HG03378 (cell line): ENCODE data around the gene RAPGEF4.

Experiments
- ATAC-seq: cut with Tn5 transposase; IDR thresholded peaks from one replicate; pipeline ENCODE4 v1.9.1; 2021; ENCODE audit warnings: mild to moderate bottlenecking, moderate library complexity; ENCODE audit not compliant: unreplicated experiment

RAPGEF4 gene

DNA sequence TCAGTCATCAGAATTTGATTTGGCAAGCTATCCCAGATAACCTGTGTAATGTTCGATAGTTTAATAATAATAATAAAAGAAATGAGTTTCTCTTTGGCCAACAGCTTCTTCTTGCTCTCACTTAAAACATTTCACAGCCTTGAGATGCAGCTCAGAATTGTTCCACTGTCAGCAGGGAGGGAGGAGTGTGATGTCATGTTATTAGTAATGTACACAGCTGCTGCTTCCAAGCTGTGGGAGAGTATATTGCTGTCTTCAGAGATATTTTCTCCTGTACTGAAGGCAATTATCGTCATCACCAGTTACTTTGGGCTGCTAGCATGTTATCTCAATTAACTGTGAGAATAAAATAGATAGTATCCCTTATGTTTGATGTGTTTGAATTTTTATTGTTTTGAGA, 193.1 kb downstream of the RAPGEF4 start:
- no peak for ATAC-seq

DNA sequence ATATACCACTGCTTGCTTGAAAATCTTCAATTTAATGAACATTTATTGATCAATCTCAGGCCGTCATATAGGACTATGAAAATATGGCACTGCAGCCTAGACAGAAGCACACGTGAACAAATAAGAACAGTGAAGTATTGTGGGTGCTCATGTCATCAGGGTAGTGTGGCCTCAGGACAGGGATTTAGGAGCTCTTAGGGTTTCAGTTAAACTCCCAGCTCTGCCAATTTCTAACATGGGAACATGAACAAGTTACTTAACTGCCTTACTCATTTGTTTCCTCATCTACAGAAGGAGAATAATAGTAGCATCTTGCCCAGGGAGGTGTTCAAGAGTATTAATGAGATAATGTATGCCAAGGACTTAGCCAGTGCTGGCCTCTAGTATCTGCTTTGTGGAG, 194.0 kb downstream of the RAPGEF4 start:
- ATAC-seq: no peak

DNA sequence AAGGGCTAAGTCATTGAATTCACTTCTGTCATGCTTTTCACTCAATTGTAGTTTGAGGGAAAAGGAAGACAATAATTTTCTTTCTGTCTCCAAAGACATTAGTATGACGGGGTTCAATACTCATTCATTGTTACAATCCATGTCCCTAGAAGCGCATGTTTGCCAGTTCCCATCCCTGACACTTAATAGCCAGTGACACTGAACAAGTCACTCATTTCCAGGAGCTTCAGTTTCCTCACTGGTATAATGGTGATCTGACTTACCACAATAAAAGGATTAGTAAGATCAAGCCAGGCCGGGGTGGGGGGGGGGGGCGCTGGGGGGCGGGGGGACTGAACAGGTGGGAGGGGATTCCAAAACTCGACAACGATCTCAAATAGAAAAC, 195.2 kb downstream of the RAPGEF4 start:
- no peak for ATAC-seq

DNA sequence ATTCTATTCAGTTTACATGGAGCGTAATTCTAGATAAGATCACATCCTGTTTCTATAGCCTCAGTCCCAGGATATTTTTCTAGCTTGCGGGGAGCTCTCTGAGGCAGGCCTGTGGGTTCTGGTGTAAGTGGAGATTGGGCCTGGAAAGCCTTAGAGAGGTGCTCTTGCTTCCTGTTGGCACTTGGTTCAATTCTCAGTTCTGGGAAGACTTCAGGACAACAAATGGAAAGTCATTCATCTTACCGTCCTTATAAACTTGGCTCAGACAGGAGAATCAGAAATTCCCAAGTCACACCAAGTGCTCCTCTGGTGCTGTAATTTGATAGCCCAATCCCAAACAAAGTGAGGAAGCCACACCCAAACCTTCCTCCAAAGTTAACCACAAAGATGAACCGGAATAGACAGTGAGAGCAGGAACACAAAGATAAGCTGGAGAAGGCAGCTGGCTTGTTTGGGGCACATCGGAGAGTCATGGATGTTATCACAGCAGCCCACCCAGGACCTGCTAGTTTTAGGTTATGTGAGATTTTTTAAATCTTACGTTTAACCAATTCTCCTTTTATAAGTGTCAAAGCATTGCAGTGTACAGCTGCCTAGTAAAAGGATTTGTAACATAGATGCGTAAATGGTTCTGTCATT, 195.7 kb downstream of the RAPGEF4 start:
- no peak for ATAC-seq

DNA sequence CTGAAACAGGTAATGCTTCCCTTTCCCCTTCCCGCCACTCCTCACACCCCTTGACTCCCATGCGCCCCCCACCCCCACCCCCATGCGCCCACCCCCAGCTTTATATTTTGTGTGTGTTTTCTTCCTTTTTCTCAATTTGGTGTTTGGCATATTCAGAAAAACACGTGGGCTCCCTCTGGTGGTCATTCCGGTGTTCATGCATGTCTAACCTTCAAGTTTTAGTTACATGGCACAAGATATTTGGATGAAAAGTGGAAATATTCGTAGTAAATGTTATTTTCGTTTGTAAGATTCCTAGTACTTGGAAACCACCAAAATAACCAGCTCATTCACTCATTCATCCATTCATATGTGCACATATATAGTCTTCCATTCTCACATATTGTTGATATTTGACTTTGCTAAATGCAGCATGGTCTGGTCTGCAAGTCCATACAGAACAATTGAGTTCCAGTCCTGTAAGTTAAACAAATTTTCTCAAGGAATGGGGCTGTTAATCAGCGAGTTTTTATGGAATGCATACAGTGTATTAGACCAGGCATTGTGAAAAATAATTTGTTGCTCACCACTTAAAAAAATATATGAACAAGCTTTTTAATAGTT, 196.4 kb downstream of the RAPGEF4 start:
- ATAC-seq: no peak

DNA sequence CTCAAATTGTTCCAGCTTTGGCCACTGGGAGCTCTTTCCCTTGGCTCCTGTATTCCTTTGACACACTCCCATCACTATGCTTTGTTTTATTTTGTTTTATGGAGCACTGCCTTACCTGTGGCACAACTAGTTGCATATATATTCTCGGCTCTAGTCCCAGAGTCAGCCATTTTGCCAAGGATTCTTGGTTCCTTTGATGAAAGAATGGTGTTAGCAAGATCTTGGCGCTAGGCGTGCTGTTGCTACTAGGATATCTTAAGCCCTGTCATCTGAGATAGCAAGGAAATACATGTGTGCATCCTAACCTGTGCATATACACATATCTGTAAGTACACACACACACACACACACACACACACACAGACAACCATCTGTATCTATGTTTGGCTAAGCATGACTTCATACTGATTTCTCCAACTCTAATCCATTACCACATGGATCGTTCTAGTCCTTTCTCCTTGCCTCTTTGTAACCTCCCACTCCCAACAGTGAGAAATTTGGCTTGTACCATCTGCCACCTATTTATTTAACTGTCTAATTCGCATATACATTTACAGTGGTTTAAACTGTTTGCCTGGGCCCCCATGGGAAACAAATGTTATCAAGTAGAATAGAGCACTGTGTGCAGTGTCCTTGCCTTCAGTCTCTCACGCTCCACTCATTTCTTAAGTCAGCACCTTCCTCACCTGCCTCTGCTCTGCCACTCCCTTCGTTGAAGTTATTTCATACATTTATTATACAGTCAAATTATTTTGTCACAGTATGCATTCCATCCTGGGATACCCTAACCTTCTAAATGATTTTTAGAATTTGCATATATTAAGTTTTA, 202.5 kb downstream of the RAPGEF4 start:
- ATAC-seq: no peak

DNA sequence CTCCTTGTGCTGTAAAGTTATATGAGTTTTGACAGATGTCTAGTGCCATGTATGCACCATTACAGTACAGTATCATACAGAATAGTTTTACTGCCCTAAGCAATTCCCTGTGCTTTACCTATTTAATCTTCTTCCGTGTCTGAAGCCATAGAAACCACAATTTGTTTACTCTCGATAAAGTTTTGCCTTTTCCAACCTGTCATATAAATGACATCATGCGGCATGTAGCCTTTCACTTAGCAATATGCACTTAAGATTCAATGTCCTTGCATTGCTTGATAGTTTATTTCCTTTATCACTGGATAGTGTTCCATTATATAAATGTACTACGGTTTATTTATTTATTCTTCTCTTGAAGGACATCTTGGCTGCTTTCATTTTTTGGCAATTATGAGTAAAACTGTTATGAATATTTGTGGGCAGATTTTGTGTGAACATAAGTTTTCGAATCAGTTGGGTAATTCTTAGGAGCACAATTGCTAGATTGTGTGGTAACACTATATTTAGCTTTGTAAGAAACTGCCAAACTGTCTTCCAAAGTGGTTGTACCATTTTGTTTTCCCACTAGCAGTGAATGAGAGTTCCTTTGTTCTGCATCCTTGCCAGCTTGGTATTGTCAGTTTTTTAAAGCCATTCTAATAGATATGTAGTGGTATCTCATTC, 203.2 kb downstream of the RAPGEF4 start:
- no peak for ATAC-seq

DNA sequence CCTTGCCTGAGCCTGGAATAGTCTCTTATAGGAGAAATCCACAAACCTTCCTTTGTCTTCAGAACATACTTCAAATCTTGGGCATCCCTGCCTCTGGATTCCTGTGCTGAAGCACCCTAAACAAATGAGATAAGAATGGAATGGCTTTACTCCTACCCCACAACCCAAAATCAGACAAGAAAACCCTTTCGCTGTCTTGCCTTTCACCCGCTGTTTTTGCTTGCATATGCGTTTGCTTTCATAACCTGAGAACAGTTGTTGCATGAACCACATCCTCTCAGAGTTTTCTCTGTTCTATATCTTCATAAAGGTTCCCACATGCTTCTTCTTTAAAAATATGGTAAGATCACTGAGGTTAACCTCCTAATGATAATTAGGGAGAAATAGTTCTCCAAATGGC, 207.9 kb downstream of the RAPGEF4 start:
- ATAC-seq: no peak

DNA sequence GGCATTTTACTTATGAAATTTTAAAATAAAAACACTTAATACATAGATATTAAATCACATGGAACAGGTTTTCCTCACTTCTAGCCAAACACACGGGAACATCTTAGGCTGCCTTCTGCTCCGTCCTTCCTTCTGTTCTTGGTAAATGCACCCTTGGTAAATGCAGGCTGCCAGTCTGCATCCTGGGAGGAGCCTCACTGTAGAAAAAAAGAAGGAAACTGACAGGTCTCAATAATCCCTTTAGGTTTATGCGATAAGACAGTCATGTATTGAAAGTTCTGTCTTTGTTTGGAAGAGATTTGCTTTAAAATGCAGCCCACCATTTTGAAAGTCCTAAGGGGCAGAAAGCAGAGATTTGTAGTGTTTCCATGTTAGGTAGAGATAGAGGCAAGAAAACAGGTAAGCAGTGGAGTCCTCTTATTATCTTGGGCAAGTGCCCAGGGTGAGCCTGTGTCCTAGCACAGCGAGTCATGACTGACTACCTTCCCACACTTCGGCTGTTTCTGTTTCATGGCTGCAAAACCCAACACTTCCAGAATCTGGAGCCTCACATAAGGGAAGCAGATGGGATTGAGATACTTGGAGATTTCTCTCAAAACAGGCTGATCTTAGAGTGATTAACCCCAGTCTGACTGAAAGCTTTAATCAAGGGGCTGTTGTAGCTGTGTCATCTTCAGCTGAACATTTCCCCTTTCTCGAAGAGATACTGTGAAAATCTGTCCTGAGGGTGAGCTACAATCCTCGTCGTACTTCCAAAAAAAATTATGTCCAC, 208.6 kb downstream of the RAPGEF4 start:
- ATAC-seq: no peak

DNA sequence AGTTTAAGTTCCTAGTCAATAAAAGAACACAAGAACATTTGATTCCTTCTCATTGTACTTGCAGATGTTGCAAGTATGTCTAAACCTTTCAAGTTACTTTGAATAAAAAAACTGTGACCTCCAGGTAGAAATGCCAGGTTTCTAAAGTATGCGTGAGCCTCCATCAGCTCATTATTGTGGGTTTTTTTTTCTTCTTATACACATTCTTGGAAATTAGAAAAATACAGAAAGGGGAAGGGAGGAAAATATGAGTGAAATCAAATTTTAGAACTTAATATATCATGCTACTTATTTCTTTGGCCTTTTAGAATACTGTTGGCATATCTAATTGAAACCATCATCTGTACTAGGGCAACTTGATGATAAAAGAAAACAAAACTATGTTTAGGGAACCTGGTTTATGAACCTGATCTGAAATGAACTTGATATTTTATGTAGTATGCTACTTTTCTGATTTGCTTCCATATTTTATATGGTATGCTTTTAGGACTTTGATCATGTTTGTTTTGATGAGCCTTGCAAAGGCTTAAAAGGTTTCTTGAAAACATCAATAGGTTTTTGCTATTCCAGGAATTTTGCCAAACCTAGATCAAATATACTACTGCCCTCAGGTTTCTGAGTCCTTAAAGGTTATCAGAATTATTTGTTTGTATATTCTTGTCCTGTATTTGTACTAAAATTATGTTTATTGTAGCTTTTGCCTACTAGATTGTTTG, 209.3 kb downstream of the RAPGEF4 start:
- ATAC-seq: no peak

DNA sequence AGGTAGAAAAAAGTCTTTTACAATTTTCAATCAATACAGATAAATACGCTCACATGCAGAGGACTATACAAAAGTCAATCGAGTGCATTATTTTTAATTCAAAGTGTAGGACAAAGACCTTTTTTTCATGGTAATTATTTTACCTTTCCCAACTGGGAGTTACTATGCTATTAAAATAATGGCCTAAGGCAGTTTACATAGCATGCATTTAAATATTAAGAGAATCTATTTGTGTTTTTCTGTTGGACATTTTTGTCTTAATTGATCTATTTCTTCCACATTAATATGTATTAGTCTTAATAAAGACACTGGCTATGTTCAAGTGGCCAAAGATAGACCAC, 209.8 kb downstream of the RAPGEF4 start:
- no peak for ATAC-seq

DNA sequence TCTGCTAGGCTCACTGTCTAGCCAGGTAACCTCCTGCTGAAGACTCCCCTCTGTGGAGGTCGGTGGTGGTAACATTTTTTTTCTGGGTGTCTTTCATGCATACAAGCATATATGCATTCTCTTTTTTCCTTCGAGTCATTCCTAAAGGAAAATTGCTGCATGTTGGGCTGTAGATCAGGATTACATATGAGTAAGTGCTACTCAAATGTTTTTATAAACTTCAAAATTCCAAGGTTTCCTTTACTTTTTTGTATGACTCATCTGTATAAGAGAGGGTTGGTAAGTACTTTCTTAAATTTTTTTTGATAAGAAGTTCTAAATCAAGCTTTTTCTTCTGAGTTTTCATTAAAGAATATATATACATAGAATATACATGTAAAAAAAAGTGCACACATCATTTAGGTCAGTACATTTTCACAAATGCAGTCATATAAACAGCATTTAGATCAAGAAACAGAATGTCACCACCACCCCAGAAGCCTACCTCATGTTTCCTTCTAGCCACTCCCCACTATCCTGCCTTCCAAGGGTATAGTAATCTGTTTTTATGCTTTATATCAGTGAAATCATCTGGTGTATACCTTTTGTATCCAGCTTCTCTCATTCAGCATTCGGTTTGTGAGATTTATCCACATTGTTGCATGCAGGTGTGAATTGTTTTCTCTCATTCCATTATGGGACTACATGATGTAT, 212.0 kb downstream of the RAPGEF4 start:
- no peak for ATAC-seq

DNA sequence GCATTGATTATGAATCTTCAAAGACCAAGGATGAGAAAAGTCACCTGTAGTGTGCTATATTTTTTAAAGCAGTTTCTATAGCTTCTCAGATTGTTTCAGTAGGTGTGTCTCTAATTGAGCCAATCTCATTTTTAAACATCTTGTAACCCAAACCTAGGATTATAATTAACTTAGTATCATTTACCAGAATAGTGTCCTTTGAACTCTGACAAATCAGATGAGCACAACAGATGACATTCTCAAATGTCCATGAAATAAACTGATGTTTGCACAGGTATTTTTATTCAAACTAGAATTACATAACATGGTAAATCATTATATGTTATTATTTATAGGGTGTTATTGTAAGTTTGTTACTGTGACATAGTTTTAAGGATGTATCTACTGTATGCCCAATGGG, 213.9 kb downstream of the RAPGEF4 start:
- no peak for ATAC-seq

DNA sequence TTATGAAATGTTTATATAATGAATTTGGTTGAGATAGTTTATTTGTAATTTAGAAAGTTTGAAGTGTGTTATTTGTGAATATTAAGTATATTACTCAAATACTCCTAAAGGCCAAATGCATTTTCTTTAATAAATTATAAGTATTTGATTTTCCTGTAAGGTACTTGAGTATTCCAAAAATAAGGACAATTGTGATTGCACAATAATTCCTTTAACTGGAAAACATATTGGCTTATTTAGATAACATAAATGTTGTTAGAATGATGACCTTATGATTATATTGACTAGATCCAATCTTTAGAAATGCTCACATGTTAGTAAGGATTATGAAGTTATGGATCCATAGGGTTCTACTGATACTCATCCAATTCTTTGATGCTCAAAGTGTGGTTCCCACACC, 214.9 kb downstream of the RAPGEF4 start:
- no peak for ATAC-seq

DNA sequence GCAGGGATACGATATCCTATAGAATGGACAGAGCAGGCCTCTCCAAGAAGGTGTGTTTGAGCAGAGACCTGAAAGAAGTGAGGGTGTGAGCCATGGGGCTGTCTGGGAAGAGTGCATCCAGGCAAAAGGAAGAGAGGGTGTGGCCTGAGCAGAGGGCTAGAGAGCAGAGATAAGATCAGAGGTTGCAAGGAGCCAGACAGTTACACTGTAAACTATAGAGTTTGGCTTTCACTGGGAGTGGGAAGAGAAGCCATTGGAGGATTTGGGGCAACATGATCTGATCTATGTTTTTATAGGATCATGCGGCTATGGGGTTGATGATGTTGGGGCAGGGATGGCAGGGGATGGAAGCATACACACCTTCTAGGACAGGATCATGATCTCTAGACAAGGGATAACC, 215.9 kb downstream of the RAPGEF4 start:
- no peak for ATAC-seq

DNA sequence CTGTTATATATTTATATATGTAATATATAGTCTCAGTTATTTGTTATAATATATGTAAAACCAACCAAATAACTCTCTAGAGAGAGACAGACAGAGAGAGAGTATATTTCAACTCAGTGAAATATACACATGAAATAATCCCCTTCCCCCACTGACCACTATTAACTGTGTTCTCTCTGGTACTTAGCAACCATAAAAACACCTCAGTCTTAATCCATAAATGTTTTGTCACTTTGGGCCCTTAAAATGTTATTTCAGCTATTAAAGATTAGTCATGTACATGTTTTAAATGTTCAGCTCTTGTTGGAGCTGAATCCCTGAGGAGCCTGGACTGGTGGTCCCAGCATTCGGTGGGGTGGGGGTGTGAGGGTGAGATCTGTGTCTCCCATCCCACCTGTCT, 217.8 kb downstream of the RAPGEF4 start:
- no peak for ATAC-seq

DNA sequence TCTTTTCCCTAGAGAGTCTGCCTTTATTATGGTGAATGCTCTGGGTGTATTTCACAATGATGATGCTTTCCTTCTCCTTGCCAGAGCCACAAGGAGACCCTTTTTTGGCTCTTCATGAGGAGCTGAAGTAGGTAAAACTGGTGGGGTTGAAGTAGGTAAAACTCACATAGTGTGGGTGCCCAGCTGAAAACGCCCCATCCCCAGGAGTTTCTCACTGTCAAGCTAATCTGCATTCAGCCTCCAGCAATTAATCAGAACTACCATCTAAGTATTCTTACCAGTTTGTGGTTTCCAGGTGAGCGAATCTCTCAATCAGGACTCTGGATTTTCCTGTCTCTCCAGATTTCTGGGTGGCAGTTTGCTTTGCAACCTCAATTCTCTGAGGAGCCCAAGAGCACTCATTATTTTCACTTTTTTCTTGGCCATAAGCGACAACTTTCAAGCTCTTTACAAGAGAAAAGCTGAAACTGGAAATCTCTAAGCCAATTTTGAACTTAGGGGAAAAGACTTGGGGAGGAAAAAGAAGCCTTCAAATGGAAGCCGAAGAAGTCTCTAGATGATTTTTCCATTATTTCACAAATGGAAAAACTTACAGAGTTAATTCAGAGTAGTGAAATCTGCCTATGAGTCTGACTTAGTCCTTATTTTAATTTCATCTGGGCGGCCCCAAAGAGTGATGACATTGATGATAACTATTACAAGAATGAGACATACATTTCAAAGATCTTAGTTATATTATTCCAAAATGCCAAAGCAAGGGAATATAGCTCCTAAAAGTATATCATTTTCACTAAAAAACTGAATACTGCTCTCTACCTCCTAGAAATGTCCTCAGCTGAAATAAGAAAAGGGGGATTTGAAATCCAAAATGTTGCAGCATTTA, 218.6 kb downstream of the RAPGEF4 start:
- no peak for ATAC-seq

DNA sequence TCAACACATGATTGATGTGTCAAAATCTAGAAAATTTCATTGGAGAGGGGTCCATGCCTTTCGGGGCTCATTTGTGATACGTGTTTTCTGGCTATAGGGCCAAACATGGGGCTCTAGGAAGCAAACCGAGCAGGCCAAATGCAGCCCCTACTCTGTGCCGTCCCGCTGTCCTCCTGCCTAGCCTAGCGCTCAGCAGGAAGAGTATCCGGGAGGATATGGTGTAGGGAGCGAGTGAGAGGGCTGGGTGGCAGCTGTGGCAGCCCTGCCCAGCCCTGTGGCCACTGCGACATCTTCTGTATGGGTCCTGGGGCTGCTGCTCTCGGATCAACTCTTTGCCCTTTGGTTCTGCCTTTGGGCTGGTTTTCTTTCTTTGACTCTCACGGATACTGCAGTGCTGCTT, 219.9 kb downstream of the RAPGEF4 start:
- no peak for ATAC-seq

DNA sequence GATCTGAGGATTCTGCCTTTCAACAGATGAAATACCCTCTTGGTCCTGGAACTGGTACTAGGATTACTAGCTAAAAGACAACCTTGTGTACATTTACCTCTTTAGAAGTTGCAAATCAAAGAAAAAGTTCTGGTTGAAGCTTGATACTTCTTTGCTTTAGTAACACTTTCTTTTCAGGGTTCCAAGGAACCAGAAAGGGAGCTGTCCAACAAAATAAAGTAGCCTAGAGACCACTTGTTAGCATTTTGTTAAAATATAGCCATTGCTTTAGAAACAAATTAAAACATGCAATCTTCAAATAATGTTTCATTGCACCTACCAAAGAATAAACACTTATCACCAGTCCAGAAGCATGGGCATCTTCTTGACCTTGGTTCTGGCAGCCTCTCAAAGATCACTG, 222.1 kb downstream of the RAPGEF4 start:
- ATAC-seq: no peak
